ENCODE results near the gene ZNF483. TPM values are rescaled to one million over a fixed set of nuclear protein-coding genes. Genes with fewer than 3 reads are reported as not detected.

Gene ZNF483
- total and polyA plus RNA-seq, 9 of the 15 experiments (the other 6 are each of a cell fraction or from before 2014, with no cell fraction given), result 0.04 to 1.0 (median 0.38) TPM

GRCh38 chr9:111482694-111483438, 42.1 kb upstream of the ZNF483 start (continued):
- TF ChIP-seq ZNF76 (CRISPR knock-in tag; IDR thresholded peaks at IDR 0.05; ENCODE audit: borderline replicate concordance), result no peak
- TF ChIP-seq HDAC6 (IDR thresholded peaks at IDR 0.05; ENCODE audit: low read depth, low read length), result no peak
- TF ChIP-seq CBX1 (IDR thresholded peaks at IDR 0.05; ENCODE audit: low read depth), result 0 out of 2 replicates have a peak, but pooled peaks have one; percentile 3
- TF ChIP-seq BRF2 (IDR thresholded peaks at IDR 0.05; ENCODE audit: borderline replicate concordance, insufficient read depth, insufficient read length), result no peak
- 0 out of 2 replicates have a peak, but pooled peaks have one; percentile 64 for TF ChIP-seq FOXK1 (CRISPR knock-in tag; IDR thresholded peaks at IDR 0.05; ENCODE audit: borderline replicate concordance)
- no peak for TF ChIP-seq SMARCE1 (IDR thresholded peaks at IDR 0.05)
- no peak for TF ChIP-seq MLX (CRISPR knock-in tag; conservative IDR thresholded peaks at IDR 0.05)
- TF ChIP-seq SMAD3 (CRISPR knock-in tag; conservative IDR thresholded peaks at IDR 0.05), result no peak
- peak; percentile 29; the same call in 1 of the 2 replicates for TF ChIP-seq RB1 (IDR thresholded peaks at IDR 0.05; ENCODE audit: low read depth)
- TF ChIP-seq ELK3 (CRISPR knock-in tag; IDR thresholded peaks at IDR 0.05), result no peak
- TF ChIP-seq BDP1 (IDR thresholded peaks at IDR 0.05; ENCODE audit: insufficient read depth, insufficient read length), result no peak
- TF ChIP-seq CUX1 (CRISPR knock-in tag; IDR thresholded peaks at IDR 0.05), result no peak
- TF ChIP-seq RBM34 (IDR thresholded peaks at IDR 0.05; ENCODE audit: borderline replicate concordance, insufficient read depth, low read length), result no peak
- TF ChIP-seq E2F6 (IDR thresholded peaks at IDR 0.05; ENCODE audit: borderline replicate concordance in 1 of 2, extremely low read depth in 1 of 2, insufficient read depth in 1 of 2, insufficient read length in 1 of 2, low read depth in 1 of 2, low read length in 1 of 2, poor library complexity in 1 of 2, severe bottlenecking in 1 of 2), result no peak
- no peak for TF ChIP-seq HNRNPLL (IDR thresholded peaks at IDR 0.05; ENCODE audit: low read depth, low read length, poor library complexity, severe bottlenecking)

Data from K562 (cell line).